Measurements from ENCODE around the gene ALX3. TPM values are rescaled to one million over a fixed set of nuclear protein-coding genes. Genes with fewer than 3 reads are reported as not detected.

ALX3 gene
- total RNA-seq, 4 donors from 2014 or later, result 0.21 to 0.26 TPM; not detected in 2

DNA sequence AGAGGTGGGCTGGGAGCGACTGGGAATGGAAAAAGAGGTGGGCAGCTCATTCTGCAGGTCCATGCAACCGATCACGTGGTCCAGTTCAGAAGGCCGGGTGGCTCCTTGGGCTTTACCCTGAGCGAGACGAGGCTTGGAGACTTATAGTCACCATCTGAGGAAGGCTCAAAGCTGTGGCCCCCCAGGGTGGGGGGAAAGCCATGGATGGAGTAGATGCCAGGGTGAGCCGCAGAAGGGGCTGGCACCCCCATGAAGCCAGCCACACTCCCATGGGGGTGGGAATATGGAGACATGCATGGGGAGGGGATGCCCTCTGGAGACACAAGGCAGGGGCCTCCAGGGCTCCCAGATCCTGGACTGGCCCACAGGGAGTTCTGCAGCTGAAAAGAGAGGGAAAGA lies 9.8 kb downstream of the ALX3 start:
- no peaks in the 10 kb centered on the region for H3K27me3 ChIP-seq
- H3K27ac ChIP-seq, result no peak overlapping the region
- H3K36me3 ChIP-seq, result no peaks in the 10 kb centered on the region
- DNase-seq, result no peak
- no peak overlapping the region for H3K4me3 ChIP-seq
- no peaks in the 10 kb centered on the region for H3K9me3 ChIP-seq
- TF ChIP-seq, protein P1, sequence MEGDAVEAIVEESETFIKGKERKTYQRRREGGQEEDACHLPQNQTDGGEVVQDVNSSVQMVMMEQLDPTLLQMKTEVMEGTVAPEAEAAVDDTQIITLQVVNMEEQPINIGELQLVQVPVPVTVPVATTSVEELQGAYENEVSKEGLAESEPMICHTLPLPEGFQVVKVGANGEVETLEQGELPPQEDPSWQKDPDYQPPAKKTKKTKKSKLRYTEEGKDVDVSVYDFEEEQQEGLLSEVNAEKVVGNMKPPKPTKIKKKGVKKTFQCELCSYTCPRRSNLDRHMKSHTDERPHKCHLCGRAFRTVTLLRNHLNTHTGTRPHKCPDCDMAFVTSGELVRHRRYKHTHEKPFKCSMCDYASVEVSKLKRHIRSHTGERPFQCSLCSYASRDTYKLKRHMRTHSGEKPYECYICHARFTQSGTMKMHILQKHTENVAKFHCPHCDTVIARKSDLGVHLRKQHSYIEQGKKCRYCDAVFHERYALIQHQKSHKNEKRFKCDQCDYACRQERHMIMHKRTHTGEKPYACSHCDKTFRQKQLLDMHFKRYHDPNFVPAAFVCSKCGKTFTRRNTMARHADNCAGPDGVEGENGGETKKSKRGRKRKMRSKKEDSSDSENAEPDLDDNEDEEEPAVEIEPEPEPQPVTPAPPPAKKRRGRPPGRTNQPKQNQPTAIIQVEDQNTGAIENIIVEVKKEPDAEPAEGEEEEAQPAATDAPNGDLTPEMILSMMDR (IDR thresholded peaks at IDR 0.05), result no peak
- no peak for TF ChIP-seq POLR2A (IDR thresholded peaks at IDR 0.05)
- intact Hi-C loops (cut with DNase I; ENCODE audit: low total_unique reads), result no loop called here
- peaks cover 0 to 3% of the 10 kb centered on the region in 2 donors for H3K4me1 ChIP-seq

DNA sequence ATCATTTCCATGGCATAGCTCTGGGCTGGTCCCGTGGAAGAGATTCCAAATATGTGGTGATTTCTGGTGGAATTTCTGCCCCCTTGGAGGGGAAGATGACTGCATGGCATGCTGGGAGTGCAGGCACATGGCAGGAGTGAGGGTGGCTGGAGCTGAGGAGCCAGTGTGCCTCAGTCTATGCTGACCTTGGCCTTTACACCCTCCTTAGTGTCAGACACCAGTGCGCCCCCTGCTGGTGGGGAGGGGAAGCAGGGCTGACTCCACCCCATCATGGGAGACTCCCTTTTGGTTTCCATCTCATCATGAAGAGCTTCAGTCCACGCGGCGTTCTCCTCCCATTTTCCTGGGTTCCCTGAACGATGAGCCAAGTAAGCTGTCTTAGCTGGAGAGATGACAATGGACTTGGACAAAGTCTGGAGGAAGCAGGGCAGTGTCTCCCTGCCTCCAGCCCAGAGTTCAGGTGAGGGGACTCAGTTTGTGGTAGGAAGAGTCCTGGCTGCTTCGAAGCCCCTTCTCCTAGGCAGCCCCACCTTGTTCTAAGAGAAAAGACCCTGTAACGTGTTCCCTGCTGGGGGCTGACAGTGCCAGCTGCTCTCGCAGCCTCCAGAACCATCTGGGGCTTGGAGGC lies 10.3 kb downstream of the ALX3 start:
- no peak overlapping the region for H3K4me3 ChIP-seq
- H3K27me3 ChIP-seq, result no peaks in the 10 kb centered on the region
- H3K36me3 ChIP-seq, result no peaks in the 10 kb centered on the region
- peaks cover 0 to 3% of the 10 kb centered on the region in 2 donors for H3K4me1 ChIP-seq
- peak in 1 of 2 donors; percentile 26 for DNase-seq
- no peaks in the 10 kb centered on the region for H3K9me3 ChIP-seq
- no peak overlapping the region for H3K27ac ChIP-seq
- no peak for TF ChIP-seq POLR2A (IDR thresholded peaks at IDR 0.05)
- TF ChIP-seq, protein P1 (IDR thresholded peaks at IDR 0.05), result peak in 3 of 4 experiments; percentile 22 to 49 (median 24)
- intact Hi-C loops (cut with DNase I; ENCODE audit: low total_unique reads), result no loop called here

DNA sequence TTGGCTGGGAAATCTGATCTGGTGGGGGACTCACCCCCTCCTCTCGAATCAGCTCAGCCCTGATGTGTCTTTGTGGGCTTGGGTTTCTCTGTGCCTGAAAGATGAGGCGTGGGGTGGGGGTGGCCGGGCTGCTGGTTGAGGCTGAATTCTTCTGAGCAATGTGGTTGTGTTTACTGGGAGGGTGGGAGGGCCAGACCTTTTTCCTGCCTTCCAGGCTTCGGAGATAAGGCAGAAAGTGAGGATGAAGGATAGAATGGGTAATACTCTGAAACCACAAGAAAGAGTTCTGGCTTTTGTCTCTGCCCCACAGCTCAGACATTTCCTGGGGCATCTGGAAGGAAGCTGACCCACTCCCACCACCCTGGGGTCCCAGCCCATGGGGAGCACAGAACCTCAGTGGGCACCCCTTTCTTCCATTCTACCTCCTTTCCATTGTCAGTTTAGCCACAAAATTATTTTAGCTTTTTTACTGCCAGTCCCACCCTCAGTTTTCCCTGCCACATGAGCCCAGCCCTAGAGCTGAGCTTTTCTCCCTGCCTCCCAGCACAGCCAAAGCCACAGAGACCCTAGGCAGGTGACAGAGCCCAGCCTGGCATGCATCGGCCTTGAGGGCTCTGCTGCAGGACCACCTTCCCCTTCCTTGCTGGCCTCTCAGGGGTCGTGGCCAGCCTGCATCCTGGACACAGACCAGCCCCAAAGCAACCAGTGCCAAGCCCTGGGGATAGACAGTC lies 11.2 kb downstream of the ALX3 start:
- H3K4me1 ChIP-seq, result peaks cover 0 to 3% of the 10 kb centered on the region in 2 donors
- no peak overlapping the region for H3K4me3 ChIP-seq
- no peaks in the 10 kb centered on the region for H3K27me3 ChIP-seq
- H3K27ac ChIP-seq, result no peak overlapping the region
- no peaks in the 10 kb centered on the region for H3K9me3 ChIP-seq
- intact Hi-C loops (cut with DNase I; ENCODE audit: low total_unique reads), result no loop called here
- DNase-seq, result no peak
- no peak for TF ChIP-seq POLR2A (IDR thresholded peaks at IDR 0.05)
- TF ChIP-seq, protein P1 (IDR thresholded peaks at IDR 0.05), result no peak
- H3K36me3 ChIP-seq, result no peaks in the 10 kb centered on the region

DNA sequence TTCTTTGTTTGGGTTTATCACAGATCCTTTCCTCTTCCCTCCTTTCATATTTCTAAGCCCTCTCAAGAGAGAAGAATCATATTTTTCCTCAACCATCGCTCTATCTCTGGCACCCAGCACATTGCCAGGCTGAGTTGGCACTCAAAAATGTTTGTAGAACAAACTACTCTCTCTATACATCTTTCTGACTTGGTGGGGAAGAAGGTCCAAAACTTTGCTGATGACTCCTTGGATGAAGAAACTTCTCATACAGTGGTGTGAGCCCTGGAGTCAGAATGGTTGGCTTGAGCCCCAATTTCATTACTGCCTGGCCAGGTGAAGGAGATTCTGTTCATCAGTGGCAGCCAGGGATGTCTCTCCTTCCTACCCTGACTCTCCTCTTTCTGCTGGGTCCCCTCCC lies 11.9 kb downstream of the ALX3 start:
- no peaks in the 10 kb centered on the region for H3K36me3 ChIP-seq
- no peaks in the 10 kb centered on the region for H3K9me3 ChIP-seq
- no peak overlapping the region for H3K27ac ChIP-seq
- intact Hi-C loops (cut with DNase I; ENCODE audit: low total_unique reads), result no loop called here
- TF ChIP-seq POLR2A (IDR thresholded peaks at IDR 0.05), result no peak
- TF ChIP-seq, protein P1 (IDR thresholded peaks at IDR 0.05), result no peak
- peaks cover 0 to 3% of the 10 kb centered on the region in 2 donors for H3K4me1 ChIP-seq
- H3K27me3 ChIP-seq, result no peaks in the 10 kb centered on the region
- DNase-seq, result no peak
- H3K4me3 ChIP-seq, result no peak overlapping the region

DNA sequence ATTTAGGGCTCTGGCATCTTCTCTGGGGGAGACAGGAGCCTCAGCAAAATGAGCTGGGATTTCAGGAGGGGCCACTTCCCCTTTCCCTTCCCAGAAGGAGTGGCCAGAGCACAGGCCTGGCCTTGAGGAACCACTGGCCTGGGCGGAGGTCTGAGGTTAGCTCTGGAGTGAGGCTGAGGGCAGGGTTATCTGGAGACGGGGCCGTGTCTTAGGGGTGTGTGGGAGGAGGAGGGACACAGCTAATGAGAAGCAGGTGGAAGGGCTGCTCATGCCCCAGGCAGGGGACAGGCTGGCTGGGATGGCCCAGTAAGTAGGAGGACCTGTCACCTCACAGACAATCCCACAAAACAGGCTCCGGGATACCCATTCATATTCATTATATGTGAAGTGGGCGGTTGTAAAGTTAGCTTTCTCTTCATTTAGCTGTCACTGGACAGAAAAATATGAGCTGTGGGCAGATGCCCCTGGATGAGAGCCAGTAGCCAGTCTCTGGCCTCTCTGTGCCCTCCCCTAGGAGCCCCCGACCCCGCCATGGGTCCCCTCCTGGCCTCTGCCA lies 12.4 kb downstream of the ALX3 start:
- no peaks in the 10 kb centered on the region for H3K36me3 ChIP-seq
- peaks cover 0 to 3% of the 10 kb centered on the region in 2 donors for H3K4me1 ChIP-seq
- no peak for DNase-seq
- TF ChIP-seq, protein P1 (IDR thresholded peaks at IDR 0.05), result no peak
- no peak for TF ChIP-seq POLR2A (IDR thresholded peaks at IDR 0.05)
- no peaks in the 10 kb centered on the region for H3K9me3 ChIP-seq
- intact Hi-C loops (cut with DNase I; ENCODE audit: low total_unique reads), result no loop called here
- H3K4me3 ChIP-seq, result no peak overlapping the region
- H3K27ac ChIP-seq, result no peak overlapping the region
- H3K27me3 ChIP-seq, result no peaks in the 10 kb centered on the region
